Neural cell (in vitro differentiated cells): ENCODE results near the gene AHSP. TPM values are rescaled to one million over a fixed set of nuclear protein-coding genes. Genes with fewer than 3 reads are reported as not detected.

ENCODE experiments used
- H2AFZ ChIP-seq: fragments of 200-600, 300-800 bp; sonication (generic), shearing (Covaris generic); 2 replicates; pipeline ENCODE4 v1.6.0; 2014; ENCODE audit warnings: low read depth, mild to moderate bottlenecking, antibody characterized with exemption, low read length, moderate library complexity
- H3F3A ChIP-seq: fragments of 200-600 bp; shearing (Covaris generic); 2 replicates; pipeline ENCODE4 v1.6.1; 2016; ENCODE audit warnings: mild to moderate bottlenecking, moderate library complexity, mixed read lengths, antibody characterized with exemption, low read length; ENCODE audit not compliant: insufficient read depth, poor library complexity, severe bottlenecking
- H3K27ac ChIP-seq: fragments of 200-600, 300-800 bp; sonication (generic), shearing (Covaris generic); 2 replicates; pipeline ENCODE4 v1.5.1; 2014; ENCODE audit warnings: mild to moderate bottlenecking, low read length, moderate library complexity
- H3K27me3 ChIP-seq: fragments of 300-800, 200-600 bp; sonication (generic), shearing (Covaris generic); 2 replicates; pipeline ENCODE4 v1.6.0; 2014; ENCODE audit warnings: mild to moderate bottlenecking, low read depth, low read length, moderate library complexity; ENCODE audit not compliant: insufficient read depth
- H3K36me3 ChIP-seq: fragments of 300-800, 200-600 bp; sonication (generic), shearing (Covaris generic); 2 replicates; pipeline ENCODE4 v1.5.1; 2014; ENCODE audit warnings: mild to moderate bottlenecking, antibody characterized with exemption, low read length, moderate library complexity; ENCODE audit not compliant: insufficient read depth
- H3K4me2 ChIP-seq: fragments of 300-800, 200-600 bp; sonication (generic), shearing (Covaris generic); 2 replicates; pipeline ENCODE4 v1.6.0; 2014; ENCODE audit warnings: mild to moderate bottlenecking, low read length
- H3K4me3 ChIP-seq: fragments of 300-800, 200-600 bp; sonication (generic), shearing (Covaris generic); 2 replicates; pipeline ENCODE4 v1.5.1; 2014; ENCODE audit warnings: mild to moderate bottlenecking, low read length, moderate library complexity
- H3K79me2 ChIP-seq: fragments of 200-600 bp; shearing (Covaris generic); replicated peaks from 2 replicates; pipeline ENCODE4 v1.6.0; 2014; ENCODE audit warnings: mild to moderate bottlenecking, low read length, moderate library complexity; ENCODE audit not compliant: insufficient read depth
- H3K9ac ChIP-seq: fragments of 300-800, 200-600 bp; sonication (generic), shearing (Covaris generic); 2 replicates; pipeline ENCODE4 v1.6.1; 2016; ENCODE audit warnings: mild to moderate bottlenecking, low read length, mixed read lengths
- H3K9me2 ChIP-seq: fragments of 200-600 bp; shearing (Covaris generic); 2 replicates; pipeline ENCODE4 v1.6.1; 2016; ENCODE audit warnings: mild to moderate bottlenecking, low read length, mixed read lengths; ENCODE audit not compliant: insufficient read depth
- H3K9me3 ChIP-seq: fragments of 200-600, 300-800 bp; sonication (generic), shearing (Covaris generic); 2 replicates; pipeline ENCODE4 v1.6.1; 2016; ENCODE audit warnings: mild to moderate bottlenecking, mixed run types, low read length, moderate library complexity, mixed read lengths
- H4K20me1 ChIP-seq: fragments of 200-600 bp; shearing (Covaris generic); 2 replicates; pipeline ENCODE4 v1.6.1; 2016; ENCODE audit warnings: mild to moderate bottlenecking, mixed run types; ENCODE audit not compliant: insufficient read depth
- CTCF ChIP-seq: fragments of 450-650 bp; IDR thresholded peaks from 2 replicates; pipeline ENCODE4 v1.5.1; 2014; ENCODE audit warnings: antibody characterized with exemption, mild to moderate bottlenecking, moderate library complexity; ENCODE audit not compliant: poor library complexity, severe bottlenecking
- EP300 ChIP-seq: fragments of 450-650 bp; conservative IDR thresholded peaks from 2 replicates; pipeline ENCODE4 v1.6.1; 2014; ENCODE audit warnings: antibody characterized with exemption, mild to moderate bottlenecking, moderate library complexity; ENCODE audit not compliant: poor library complexity, severe bottlenecking
- EZH2 ChIP-seq: fragments of 200-600, 300-800 bp; shearing (Covaris generic), sonication (generic); IDR thresholded peaks from 2 replicates; pipeline ENCODE4 v1.6.1; 2014; ENCODE audit warnings: antibody characterized with exemption, low read length, borderline replicate concordance, mild to moderate bottlenecking; ENCODE audit not compliant: insufficient read depth, poor library complexity, severe bottlenecking
- MXI1 ChIP-seq: fragments of 450-650 bp; conservative IDR thresholded peaks from 2 replicates; pipeline ENCODE4 v1.6.1; 2014; ENCODE audit warnings: antibody characterized with exemption, mild to moderate bottlenecking; ENCODE audit not compliant: poor library complexity, severe bottlenecking
- POLR2AphosphoS5 ChIP-seq: IDR thresholded peaks from 2 replicates; pipeline ENCODE4 v1.6.1; 2012
- RAD21 ChIP-seq: fragments of 450-650 bp; conservative IDR thresholded peaks from 2 replicates; pipeline ENCODE4 v1.6.1; 2014; ENCODE audit warnings: antibody characterized with exemption, mild to moderate bottlenecking, moderate library complexity
- SMC3 ChIP-seq: fragments of 450-650 bp; conservative IDR thresholded peaks from 2 replicates; pipeline ENCODE4 v1.6.1; 2014; ENCODE audit warnings: antibody characterized with exemption, mild to moderate bottlenecking, moderate library complexity; ENCODE audit not compliant: poor library complexity
- TAF1 ChIP-seq: IDR thresholded peaks from 2 replicates; pipeline ENCODE4 v1.6.1; 2012; ENCODE audit warnings: low read depth
- polyA plus RNA-seq: library from polyadenylated mRNA; depleted of rRNA; stranded (reverse); fragments of >200 nt; gene quantifications from 2 replicates; pipeline ENCODE4 v1.2.3, GENCODE V29; 2014
- TF ChIP-seq, protein P1 (sequence below): IDR thresholded peaks from 2 replicates; pipeline ENCODE4 v1.6.1; 2012; ENCODE audit warnings: borderline replicate concordance

AHSP gene
- polyA plus RNA-seq, 1 donor from 2014 or later, result not detected

DNA sequence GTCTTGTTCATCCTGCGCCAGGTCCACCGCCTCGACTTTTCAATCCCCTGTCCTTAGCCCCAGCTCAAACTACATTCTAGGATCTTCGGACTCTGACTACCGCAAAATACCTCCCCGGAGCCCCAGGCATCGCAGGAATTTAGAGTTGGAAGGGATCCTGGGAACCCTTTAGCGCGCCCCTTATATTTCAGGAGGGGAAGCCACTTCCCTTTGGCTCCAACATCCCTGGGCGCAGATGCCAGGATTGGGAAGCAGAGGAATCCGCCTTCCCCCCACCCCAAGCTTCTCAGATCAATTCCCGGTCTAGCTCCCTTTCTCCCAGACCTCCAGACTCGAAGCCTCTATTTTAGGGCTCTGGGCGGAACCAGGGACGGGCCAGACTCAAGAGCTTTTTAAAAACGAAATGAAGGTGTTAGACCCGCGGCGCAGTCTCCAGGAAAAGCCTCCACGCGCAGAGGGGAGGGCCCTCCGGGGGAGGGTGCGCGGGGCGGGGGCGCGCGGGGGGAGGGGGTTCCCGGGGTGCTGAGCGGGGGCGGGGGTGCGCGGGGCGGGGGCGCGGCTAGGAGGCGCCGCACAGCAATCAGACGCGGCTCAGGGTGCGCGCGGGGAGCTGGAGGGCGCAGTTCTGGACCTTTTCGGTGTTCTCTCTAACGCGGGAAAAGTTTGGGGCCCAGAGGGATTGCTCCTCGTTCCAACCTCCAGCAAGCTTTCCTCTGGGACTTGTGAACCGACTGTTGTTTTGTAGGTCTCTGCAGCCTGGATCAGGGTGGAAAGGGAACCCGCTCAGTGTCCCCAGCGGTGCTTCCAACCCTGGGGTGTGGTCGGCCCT, 1.6 kb downstream of the AHSP start:
- Histone ChIP-seq H3K4me2 (no peak overlapping the region), H3K27ac (no peak overlapping the region), H3K9me2 (no peaks in the 10 kb centered on the region), H3K9me3 (no peaks in the 10 kb centered on the region), H3K9ac (no peak overlapping the region), H4K20me1 (no peaks in the 10 kb centered on the region), H2AFZ (no peak overlapping the region), H3K36me3 (no peaks in the 10 kb centered on the region), H3F3A (no peaks in the 10 kb centered on the region), H3K4me3 (peak overlapping the region; percentile 47), H3K79me2 (no peaks in the 10 kb centered on the region), H3K27me3 (peaks cover 44% of the 10 kb centered on the region)
- no peak for TF ChIP-seq SMC3
- TF ChIP-seq POLR2AphosphoS5, result no peak
- TF ChIP-seq, protein P1, sequence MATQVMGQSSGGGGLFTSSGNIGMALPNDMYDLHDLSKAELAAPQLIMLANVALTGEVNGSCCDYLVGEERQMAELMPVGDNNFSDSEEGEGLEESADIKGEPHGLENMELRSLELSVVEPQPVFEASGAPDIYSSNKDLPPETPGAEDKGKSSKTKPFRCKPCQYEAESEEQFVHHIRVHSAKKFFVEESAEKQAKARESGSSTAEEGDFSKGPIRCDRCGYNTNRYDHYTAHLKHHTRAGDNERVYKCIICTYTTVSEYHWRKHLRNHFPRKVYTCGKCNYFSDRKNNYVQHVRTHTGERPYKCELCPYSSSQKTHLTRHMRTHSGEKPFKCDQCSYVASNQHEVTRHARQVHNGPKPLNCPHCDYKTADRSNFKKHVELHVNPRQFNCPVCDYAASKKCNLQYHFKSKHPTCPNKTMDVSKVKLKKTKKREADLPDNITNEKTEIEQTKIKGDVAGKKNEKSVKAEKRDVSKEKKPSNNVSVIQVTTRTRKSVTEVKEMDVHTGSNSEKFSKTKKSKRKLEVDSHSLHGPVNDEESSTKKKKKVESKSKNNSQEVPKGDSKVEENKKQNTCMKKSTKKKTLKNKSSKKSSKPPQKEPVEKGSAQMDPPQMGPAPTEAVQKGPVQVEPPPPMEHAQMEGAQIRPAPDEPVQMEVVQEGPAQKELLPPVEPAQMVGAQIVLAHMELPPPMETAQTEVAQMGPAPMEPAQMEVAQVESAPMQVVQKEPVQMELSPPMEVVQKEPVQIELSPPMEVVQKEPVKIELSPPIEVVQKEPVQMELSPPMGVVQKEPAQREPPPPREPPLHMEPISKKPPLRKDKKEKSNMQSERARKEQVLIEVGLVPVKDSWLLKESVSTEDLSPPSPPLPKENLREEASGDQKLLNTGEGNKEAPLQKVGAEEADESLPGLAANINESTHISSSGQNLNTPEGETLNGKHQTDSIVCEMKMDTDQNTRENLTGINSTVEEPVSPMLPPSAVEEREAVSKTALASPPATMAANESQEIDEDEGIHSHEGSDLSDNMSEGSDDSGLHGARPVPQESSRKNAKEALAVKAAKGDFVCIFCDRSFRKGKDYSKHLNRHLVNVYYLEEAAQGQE, result no peak
- no peak for TF ChIP-seq RAD21
- TF ChIP-seq EZH2, result no peak
- TF ChIP-seq EP300, result no peak
- no peak for TF ChIP-seq CTCF

GRCh38 chr16:31529937-31530312, 2.2 kb downstream of the AHSP start:
- H4K20me1 ChIP-seq, result no peaks in the 10 kb centered on the region
- H3K9ac ChIP-seq, result no peak overlapping the region
- H3K36me3 ChIP-seq, result no peaks in the 10 kb centered on the region
- H3K4me3 ChIP-seq, result peak overlapping the region; percentile 47
- no peak overlapping the region for H2AFZ ChIP-seq
- H3F3A ChIP-seq, result no peaks in the 10 kb centered on the region
- no peak overlapping the region for H3K4me2 ChIP-seq
- TF ChIP-seq TAF1, result no peak
- no peak for TF ChIP-seq RAD21
- TF ChIP-seq, protein P1, result no peak
- TF ChIP-seq POLR2AphosphoS5, result no peak
- TF ChIP-seq MXI1, result no peak
- TF ChIP-seq EZH2, result no peak
- TF ChIP-seq CTCF, result no peak
- TF ChIP-seq SMC3, result no peak
- H3K9me2 ChIP-seq, result no peaks in the 10 kb centered on the region
- H3K27ac ChIP-seq, result no peak overlapping the region
- peaks cover 44% of the 10 kb centered on the region for H3K27me3 ChIP-seq
- H3K9me3 ChIP-seq, result no peaks in the 10 kb centered on the region
- no peaks in the 10 kb centered on the region for H3K79me2 ChIP-seq
